ENCODE measurements around the gene PAGE1. TPM values are rescaled to one million over a fixed set of nuclear protein-coding genes. Genes with fewer than 3 reads are reported as not detected.

Gene PAGE1
- total RNA-seq = not detected in 2 replicates

GRCh38 chrX:49695276-49696180 is at the start of gene PAGE1:
TSS of gene PAGE1 (minus strand) at chrX:49695984. CDS start at chrX:49694770, 1,214 bp downstream.

Other genes starting within 250 kb of the PAGE1 start
- not detected in 2 replicates for gene GAGE12C, start 163.8 kb downstream of the PAGE1 start, total RNA-seq
- gene GAGE12D, start 154.3 kb downstream of the PAGE1 start, total RNA-seq = not detected in 2 replicates
- not detected in 2 replicates for gene GAGE12E, start 144.7 kb downstream of the PAGE1 start, total RNA-seq
- gene GAGE12F, start 135.1 kb downstream of the PAGE1 start, total RNA-seq = not detected in 2 replicates
- gene GAGE12G, start 125.6 kb downstream of the PAGE1 start, total RNA-seq = not detected in 2 replicates
- not detected in 2 replicates for gene GAGE12H, start 116.0 kb downstream of the PAGE1 start, total RNA-seq
- gene GAGE2A, start 106.5 kb downstream of the PAGE1 start, total RNA-seq = not detected in 2 replicates
- not detected in 2 replicates for gene GAGE1, start 97.0 kb downstream of the PAGE1 start, total RNA-seq
- not detected in 2 replicates for gene PAGE4, start 133.3 kb upstream of the PAGE1 start, total RNA-seq
- 3.4 and 3.9 TPM in 2 replicates for gene USP27X, start 183.5 kb upstream of the PAGE1 start, total RNA-seq
- gene CLCN5, start 226.6 kb upstream of the PAGE1 start, total RNA-seq = 12.0 and 17.7 TPM in 2 replicates